ENCODE data around the gene BRI3.

BRI3 gene

DNA sequence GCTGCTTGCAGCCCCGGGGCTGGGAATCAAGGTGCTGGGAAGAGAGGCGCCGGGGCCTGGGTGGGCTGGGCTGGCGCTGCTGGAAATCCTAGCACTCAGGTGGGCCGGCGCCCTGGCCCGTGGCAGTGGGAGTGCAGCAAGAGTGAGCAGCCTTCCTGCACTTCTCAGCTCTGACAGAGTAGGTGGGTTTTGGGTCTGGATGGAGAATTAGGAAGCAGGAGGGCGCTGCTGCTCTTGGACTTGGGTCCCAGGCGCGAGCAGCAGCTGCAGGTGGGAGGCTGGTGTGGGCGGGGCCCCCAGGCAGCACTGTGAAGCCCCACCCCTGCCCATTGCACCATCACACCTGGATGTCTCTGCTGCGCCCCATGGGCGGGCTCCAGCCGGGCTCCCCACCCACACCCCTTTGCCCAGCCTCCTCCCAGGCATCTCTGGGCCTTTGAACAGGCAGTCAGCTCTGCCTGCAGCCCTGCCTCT, 6.0 kb downstream of the BRI3 start:
- DNase-seq = no peak

- no peak for DNase-seq
Measured at GRCh38 chr7:98288064-98288823, 6.8 kb downstream of the BRI3 start.

DNA sequence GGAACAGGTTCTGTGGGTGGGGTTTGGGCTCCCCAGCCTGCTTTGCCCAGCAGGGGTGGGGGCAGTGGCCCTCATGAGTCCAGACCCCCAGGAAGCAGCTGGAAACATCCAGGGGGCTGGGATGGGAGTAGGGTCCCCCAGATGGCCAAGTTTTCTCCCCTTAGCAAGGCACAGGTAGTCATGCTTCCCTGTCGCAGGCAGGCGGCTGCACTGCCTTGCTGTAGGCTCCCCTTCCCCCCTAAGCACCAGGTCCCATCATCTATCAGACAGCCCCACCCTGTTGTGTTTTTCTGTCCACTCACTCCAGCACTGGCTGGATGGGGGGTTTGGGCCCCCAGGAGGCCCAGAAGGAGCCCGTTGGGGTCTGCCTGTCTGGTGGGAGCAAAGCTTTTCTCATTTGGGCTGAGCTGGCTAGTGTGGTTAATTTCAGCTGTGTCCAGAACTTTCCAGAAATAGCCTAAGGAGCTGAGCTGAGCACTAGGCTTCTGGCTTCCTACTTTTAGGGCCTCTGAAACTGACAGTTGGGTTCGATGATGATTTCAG, 7.9 kb downstream of the BRI3 start:
- DNase-seq = no peak

GRCh38 chr7:98291717-98292116, 10.2 kb downstream of the BRI3 start:
- DNase-seq = no peak

GRCh38 chr7:98293265-98293664, 11.8 kb downstream of the BRI3 start:
- no peak for DNase-seq

DNA sequence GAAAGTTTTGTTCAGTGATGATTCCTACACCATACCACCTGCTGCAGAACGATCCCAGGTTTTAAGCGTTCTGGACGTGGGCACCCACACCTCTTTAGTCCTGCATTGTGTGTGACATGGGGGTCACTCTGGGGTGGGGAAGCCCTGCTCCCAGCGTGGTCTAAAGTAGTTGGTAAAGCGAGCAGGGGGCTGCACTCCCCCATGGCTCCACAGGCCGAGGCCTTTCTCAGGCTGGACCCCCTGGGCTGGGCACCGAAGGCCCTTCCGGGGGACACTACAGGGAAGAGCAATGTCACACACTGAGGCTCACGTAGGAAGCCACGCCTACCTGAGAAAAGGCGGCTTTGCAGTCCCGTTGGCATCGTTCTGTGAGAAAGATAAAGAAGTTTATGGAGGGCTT, 12.3 kb downstream of the BRI3 start:
- DNase-seq = no peak

GRCh38 chr7:98294326-98294725, 12.8 kb downstream of the BRI3 start:
- DNase-seq = no peak

DNA sequence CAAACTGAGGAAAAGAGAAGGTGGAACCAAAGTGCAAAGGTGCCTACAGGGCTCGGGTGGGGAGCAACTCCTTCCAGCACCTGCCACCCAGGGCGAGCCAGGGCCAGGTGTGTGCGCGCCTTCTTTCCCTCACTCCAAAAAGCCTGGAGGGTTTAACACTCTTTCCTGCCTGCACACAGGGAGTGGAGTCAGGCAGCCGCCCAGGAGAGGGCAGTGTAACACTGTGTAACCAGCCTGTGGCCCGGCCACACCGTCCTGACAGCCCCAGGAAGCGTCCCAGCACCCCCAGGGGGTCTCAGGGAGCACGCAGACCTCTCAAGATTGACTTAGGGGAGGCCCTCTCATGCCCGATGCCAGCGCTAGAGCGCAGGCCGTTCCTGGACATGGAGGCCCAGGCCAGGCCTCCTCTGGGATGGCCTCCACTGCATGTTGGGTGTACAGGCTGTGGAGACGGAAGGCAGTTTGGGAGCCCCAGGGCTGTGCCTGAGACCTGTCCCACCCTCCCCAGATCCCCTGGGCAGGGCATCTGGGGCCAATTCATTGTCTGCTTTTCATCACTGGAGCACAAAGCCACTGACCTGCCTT, 13.4 kb downstream of the BRI3 start:
- no peak for DNase-seq

GRCh38 chr7:98295467-98296192, 14.1 kb downstream of the BRI3 start:
- DNase-seq = no peak

GRCh38 chr7:98296833-98297232, 15.3 kb downstream of the BRI3 start:
- no peak for DNase-seq

GRCh38 chr7:98297626-98298286, 16.3 kb downstream of the BRI3 start:
- no peak for DNase-seq

- DNase-seq = no peak
Measured at GRCh38 chr7:98300595-98301372, 19.3 kb downstream of the BRI3 start.

GRCh38 chr7:98301693-98302470, 20.4 kb downstream of the BRI3 start:
- no peak for DNase-seq

DNA sequence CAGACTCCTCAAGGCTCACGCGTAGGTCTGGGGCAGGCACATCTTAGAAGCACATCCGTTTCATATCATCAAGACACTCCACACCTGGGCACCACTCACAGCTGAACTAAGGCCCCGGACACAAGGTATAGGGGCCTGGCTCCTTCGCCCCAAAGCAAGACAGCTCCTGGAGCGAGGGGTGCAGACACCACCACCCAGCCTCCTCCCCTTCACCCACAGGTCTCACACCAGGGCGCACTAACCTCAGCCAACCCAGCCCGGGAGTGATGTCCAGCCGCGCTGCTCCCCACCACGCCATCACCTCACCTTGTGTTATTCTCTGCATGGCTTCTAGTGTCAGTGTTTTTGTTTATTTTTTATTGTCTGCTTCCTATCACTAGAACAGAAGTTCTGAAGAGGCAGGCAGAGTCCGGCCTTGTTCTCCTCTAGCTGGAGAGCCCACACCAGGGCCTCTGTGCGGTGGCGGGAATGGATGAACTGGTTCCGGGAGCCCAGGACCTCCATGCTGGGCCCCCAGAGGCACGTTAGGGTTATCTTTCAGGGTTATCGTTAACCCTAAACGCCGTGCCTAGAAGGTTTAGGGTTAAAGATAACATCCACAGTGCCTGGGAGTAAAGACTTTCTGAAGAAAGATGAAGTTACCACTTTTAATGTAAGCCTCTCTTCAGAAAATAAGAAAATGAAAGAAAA, 21.8 kb downstream of the BRI3 start:
- no peak for DNase-seq

- no peak for DNase-seq
Measured at GRCh38 chr7:98303906-98304305, 22.4 kb downstream of the BRI3 start.

- DNase-seq = no peak
Measured at GRCh38 chr7:98305951-98306535, 24.6 kb downstream of the BRI3 start.

- no peak for DNase-seq
Measured at GRCh38 chr7:98307971-98308466, 26.5 kb downstream of the BRI3 start.

- DNase-seq = no peak
Measured at GRCh38 chr7:98309566-98309965, 28.1 kb downstream of the BRI3 start.

- no peak for DNase-seq
Measured at GRCh38 chr7:98312201-98312600, 30.7 kb downstream of the BRI3 start.

GRCh38 chr7:98314469-98314868, 33.0 kb downstream of the BRI3 start:
- DNase-seq = no peak
